HG03439 (cell line): ENCODE data around the gene SLC35D1.
A peak's percentile ranks its signal among the peaks of the same experiment; 100 is the strongest.
"Not testable (repeated sequence)": the region's sequence is repeated elsewhere in the genome, so short reads cannot be mapped to it uniquely, and the experiment has no call there.

Experiments
- ATAC-seq: cut with Tn5 transposase; IDR thresholded peaks from one replicate; pipeline ENCODE4 v1.9.1; 2021; ENCODE audit warnings: mild to moderate bottlenecking, moderate library complexity; ENCODE audit not compliant: unreplicated experiment

The SLC35D1 gene

GRCh38 chr1:67053785-67054772, at the start of gene SLC35D1:
TSS of gene SLC35D1 (minus strand) at chr1:67054148. CDS start at chr1:67054013, 135 bp downstream.
- ATAC-seq = peak; percentile 82

- no peak for ATAC-seq
Observed at GRCh38 chr1:67103548-67103947, 49.6 kb upstream of the SLC35D1 start.

- ATAC-seq = no peak
Observed at GRCh38 chr1:67100833-67101232, 46.9 kb upstream of the SLC35D1 start.

GRCh38 chr1:67097305-67097704, 43.4 kb upstream of the SLC35D1 start:
- ATAC-seq = no peak

- ATAC-seq = no peak
Observed at GRCh38 chr1:67094191-67094590, 40.2 kb upstream of the SLC35D1 start.

- no peak for ATAC-seq
Observed at GRCh38 chr1:67089685-67090208, 35.8 kb upstream of the SLC35D1 start.

- ATAC-seq = no peak
Observed at GRCh38 chr1:67088440-67088839, 34.5 kb upstream of the SLC35D1 start.

GRCh38 chr1:67085326-67085725, 31.4 kb upstream of the SLC35D1 start:
- no peak for ATAC-seq

GRCh38 chr1:67084765-67085318, 30.9 kb upstream of the SLC35D1 start:
- ATAC-seq = no peak

GRCh38 chr1:67078291-67078690, 24.3 kb upstream of the SLC35D1 start:
- ATAC-seq = no peak

GRCh38 chr1:67077593-67077992, 23.6 kb upstream of the SLC35D1 start:
- no peak for ATAC-seq

- ATAC-seq = no peak
Observed at GRCh38 chr1:67072749-67073148, 18.8 kb upstream of the SLC35D1 start.

GRCh38 chr1:67067655-67068054, 13.7 kb upstream of the SLC35D1 start:
- not testable (repeated sequence) for ATAC-seq

- no peak for ATAC-seq
Observed at GRCh38 chr1:67062412-67062811, 8.5 kb upstream of the SLC35D1 start.

GRCh38 chr1:67061266-67061665, 7.3 kb upstream of the SLC35D1 start:
- ATAC-seq = no peak

- ATAC-seq = no peak
Observed at GRCh38 chr1:67060811-67061218, 6.9 kb upstream of the SLC35D1 start.

- no peak for ATAC-seq
Observed at GRCh38 chr1:67059346-67059745, 5.4 kb upstream of the SLC35D1 start.

GRCh38 chr1:67058761-67059160, 4.8 kb upstream of the SLC35D1 start:
- ATAC-seq = no peak

GRCh38 chr1:67058242-67058641, 4.3 kb upstream of the SLC35D1 start:
- no peak for ATAC-seq

GRCh38 chr1:67053535-67053784, 488 bp downstream of the SLC35D1 start:
- peak; percentile 35 for ATAC-seq

GRCh38 chr1:67052741-67053534, 1.0 kb downstream of the SLC35D1 start:
- ATAC-seq = peak; percentile 30
